ENCODE measurements around the gene KLHDC4.
"Not testable (repeated sequence)": the region's sequence is repeated elsewhere in the genome, so short reads cannot be mapped to it uniquely, and the experiment has no call there.

KLHDC4 gene

DNA sequence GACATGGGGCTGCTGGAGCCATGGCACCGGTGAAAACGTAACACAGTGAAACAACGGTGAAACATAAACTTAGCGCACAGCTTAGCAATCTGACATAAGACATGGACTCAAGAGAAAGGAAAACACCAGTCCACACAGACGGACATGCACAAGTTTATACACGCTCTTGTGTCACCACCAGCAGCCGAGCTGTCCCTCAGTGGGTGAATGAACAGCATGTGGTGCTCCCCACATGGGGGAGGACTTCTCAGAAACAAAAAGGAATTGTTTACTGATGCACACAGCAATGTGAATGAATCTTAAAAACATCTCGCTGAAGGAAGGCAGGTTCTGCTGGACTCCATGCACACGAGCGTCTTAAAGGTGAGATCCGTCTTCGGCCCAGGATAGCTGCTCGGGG is 34.2 kb downstream of the KLHDC4 start:
- peaks cover 28% of the 10 kb centered on the region for H3K4me1 ChIP-seq (ENCODE audit: low read depth, poor library complexity, severe bottlenecking)
- no peaks in the 10 kb centered on the region for H4K20me1 ChIP-seq (ENCODE audit: insufficient read depth)
- TF ChIP-seq, protein P1, sequence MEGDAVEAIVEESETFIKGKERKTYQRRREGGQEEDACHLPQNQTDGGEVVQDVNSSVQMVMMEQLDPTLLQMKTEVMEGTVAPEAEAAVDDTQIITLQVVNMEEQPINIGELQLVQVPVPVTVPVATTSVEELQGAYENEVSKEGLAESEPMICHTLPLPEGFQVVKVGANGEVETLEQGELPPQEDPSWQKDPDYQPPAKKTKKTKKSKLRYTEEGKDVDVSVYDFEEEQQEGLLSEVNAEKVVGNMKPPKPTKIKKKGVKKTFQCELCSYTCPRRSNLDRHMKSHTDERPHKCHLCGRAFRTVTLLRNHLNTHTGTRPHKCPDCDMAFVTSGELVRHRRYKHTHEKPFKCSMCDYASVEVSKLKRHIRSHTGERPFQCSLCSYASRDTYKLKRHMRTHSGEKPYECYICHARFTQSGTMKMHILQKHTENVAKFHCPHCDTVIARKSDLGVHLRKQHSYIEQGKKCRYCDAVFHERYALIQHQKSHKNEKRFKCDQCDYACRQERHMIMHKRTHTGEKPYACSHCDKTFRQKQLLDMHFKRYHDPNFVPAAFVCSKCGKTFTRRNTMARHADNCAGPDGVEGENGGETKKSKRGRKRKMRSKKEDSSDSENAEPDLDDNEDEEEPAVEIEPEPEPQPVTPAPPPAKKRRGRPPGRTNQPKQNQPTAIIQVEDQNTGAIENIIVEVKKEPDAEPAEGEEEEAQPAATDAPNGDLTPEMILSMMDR (conservative IDR thresholded peaks at IDR 0.05; ENCODE audit: low read depth, low read length), result no peak
- H3K36me3 ChIP-seq (ENCODE audit: insufficient read depth), result no peaks in the 10 kb centered on the region; the same call in 1 of the 2 replicates
- no peak overlapping the region for H3K27ac ChIP-seq
- H3K27me3 ChIP-seq (ENCODE audit: insufficient read depth, low read depth), result no peaks in the 10 kb centered on the region
- no peak overlapping the region for H3K9ac ChIP-seq
- H3K79me2 ChIP-seq (ENCODE audit: insufficient read depth, low read depth), result peaks cover 18% of the 10 kb centered on the region
- no peak overlapping the region for H3K4me3 ChIP-seq (IDR thresholded peaks at IDR 0.05; ENCODE audit: insufficient read depth, low read depth, low read length)
- no peak overlapping the region for H3K4me2 ChIP-seq
- H2AFZ ChIP-seq (ENCODE audit: low read depth), result no peak overlapping the region

DNA sequence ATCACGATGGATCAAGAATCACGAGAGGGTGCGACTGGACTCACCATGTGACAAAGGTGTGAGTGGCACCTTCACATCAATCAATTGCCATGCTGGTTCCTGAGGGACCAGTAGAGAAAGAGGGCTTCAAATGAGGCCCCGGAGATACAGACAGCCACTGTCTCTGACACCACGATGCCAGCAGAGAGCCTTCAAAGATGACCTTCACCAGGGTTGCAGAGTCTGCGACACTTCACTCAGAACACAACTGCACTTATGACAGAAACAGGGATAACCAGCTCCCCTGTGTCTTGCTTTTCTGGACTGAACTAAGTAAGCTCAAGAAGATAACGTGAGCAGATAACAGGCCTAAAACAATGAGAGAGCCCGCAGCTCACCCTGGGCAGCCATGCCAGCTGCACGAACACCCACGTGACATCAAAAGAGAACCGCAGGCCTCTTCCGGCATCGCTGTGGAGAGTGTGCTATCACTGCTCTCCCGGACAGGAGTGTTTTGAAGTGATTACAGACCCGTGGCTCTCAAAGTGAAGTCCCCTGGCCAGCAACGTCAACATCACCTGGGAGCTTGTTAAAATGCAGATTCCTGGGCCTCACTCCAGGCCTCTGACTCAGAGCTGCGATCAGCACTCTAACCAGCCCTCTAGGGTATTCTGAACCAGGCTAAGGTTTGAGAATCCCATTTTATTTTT is 36.4 kb downstream of the KLHDC4 start:
- no peaks in the 10 kb centered on the region; the same call in 1 of the 2 replicates for H3K36me3 ChIP-seq (ENCODE audit: insufficient read depth)

DNA sequence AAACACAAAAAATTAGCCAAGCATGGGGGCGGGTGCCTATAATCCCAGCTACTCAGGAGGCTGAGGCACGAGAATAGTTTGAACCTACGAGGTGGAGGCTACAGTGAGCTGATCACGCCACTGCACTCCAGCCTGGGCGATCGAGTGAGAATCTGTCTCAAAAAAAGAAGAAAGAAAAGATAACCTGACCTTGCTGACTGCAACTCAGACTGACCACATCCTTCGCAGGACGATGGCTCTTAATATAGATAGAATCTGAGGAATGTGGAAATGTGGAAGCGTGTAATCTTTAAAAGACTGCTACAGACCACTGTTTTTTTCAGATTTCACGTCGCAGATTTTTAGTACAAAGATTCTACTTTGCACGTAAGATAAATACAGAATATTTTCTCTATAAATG is 37.8 kb downstream of the KLHDC4 start:
- Histone ChIP-seq H3K4me3 (IDR thresholded peaks at IDR 0.05; ENCODE audit: insufficient read depth, low read depth, low read length) (no peak overlapping the region), H3K27ac (no peak overlapping the region), H4K20me1 (ENCODE audit: insufficient read depth) (no peaks in the 10 kb centered on the region), H3K36me3 (ENCODE audit: insufficient read depth) (no peaks in the 10 kb centered on the region; the same call in 1 of the 2 replicates), H3K4me1 (ENCODE audit: low read depth, poor library complexity, severe bottlenecking) (peaks cover 15% of the 10 kb centered on the region), H3K27me3 (ENCODE audit: insufficient read depth, low read depth) (no peaks in the 10 kb centered on the region), H3K4me2 (no peak overlapping the region), H3K79me2 (ENCODE audit: insufficient read depth, low read depth) (peaks cover 17% of the 10 kb centered on the region), H3K9ac (no peak overlapping the region), H2AFZ (ENCODE audit: low read depth) (no peak overlapping the region)
- TF ChIP-seq, protein P1 (conservative IDR thresholded peaks at IDR 0.05; ENCODE audit: low read depth, low read length), result no peak

More for the DNA sequence above, 36.4 kb downstream of the KLHDC4 start:
- peaks cover 15% of the 10 kb centered on the region for H3K79me2 ChIP-seq (ENCODE audit: insufficient read depth, low read depth)
- no peak overlapping the region for H3K27ac ChIP-seq
- H3K9ac ChIP-seq, result no peak overlapping the region
- no peak overlapping the region for H3K4me3 ChIP-seq (IDR thresholded peaks at IDR 0.05; ENCODE audit: insufficient read depth, low read depth, low read length)
- peaks cover 29% of the 10 kb centered on the region for H3K4me1 ChIP-seq (ENCODE audit: low read depth, poor library complexity, severe bottlenecking)
- no peaks in the 10 kb centered on the region for H3K27me3 ChIP-seq (ENCODE audit: insufficient read depth, low read depth)
- H3K4me2 ChIP-seq, result no peak overlapping the region
- H2AFZ ChIP-seq (ENCODE audit: low read depth), result no peak overlapping the region
- no peaks in the 10 kb centered on the region for H4K20me1 ChIP-seq (ENCODE audit: insufficient read depth)
- TF ChIP-seq, protein P1 (conservative IDR thresholded peaks at IDR 0.05; ENCODE audit: low read depth, low read length), result no peak

DNA sequence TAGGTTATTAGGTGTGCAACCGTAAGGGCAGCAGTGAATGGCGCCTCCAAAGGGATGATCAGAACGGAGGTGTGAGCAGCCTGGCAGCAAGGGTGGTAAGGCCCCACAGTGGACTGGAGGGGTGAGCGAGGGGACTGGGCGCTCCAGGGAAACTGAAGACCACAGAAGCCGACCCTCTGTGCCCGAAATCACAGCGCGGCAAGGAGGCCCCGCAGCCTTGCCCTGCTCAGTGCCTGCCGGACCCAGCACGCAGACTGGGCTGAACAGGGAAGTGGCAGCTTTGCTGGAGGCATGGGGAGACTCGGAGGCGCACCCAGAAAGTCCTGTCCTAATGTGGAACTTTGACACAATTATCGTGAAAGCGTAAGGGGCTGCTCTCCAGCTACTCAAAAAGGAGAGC is 38.4 kb downstream of the KLHDC4 start:
- no peak overlapping the region for H3K27ac ChIP-seq
- H3K4me1 ChIP-seq (ENCODE audit: low read depth, poor library complexity, severe bottlenecking), result peaks cover 8% of the 10 kb centered on the region

DNA sequence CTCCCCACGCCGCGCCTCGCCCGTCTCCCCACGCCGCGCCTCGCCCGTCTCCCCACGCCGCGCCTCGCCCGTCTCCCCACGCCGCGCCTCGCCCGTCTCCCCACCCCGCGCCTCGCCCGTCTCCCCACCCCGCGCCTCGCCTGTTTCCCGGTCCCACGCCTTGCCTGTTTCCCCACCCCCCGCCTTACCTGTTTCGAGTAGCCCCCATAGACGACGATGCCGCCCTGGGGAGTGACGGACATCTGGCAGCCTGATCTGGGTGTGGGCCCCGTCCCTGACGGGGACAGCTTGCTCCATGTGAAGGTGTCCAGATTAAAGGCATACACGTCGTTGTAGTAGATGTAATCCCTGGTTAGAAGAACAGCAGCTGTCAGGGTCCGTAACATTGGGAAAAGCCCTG is 39.2 kb downstream of the KLHDC4 start:
- H3K4me1 ChIP-seq (ENCODE audit: low read depth, poor library complexity, severe bottlenecking); H3K4me3 ChIP-seq (IDR thresholded peaks at IDR 0.05; ENCODE audit: insufficient read depth, low read depth, low read length); H3K27ac ChIP-seq; H3K4me2 ChIP-seq; H3K36me3 ChIP-seq (ENCODE audit: insufficient read depth); H3K9ac ChIP-seq; H2AFZ ChIP-seq (ENCODE audit: low read depth); H3K27me3 ChIP-seq (ENCODE audit: insufficient read depth, low read depth); H4K20me1 ChIP-seq (ENCODE audit: insufficient read depth): not testable (repeated sequence)
- H3K79me2 ChIP-seq (ENCODE audit: insufficient read depth, low read depth), result peaks cover 15% of the 10 kb centered on the region

More for the DNA sequence above, 38.4 kb downstream of the KLHDC4 start:
- Histone ChIP-seq H3K36me3 (ENCODE audit: insufficient read depth) (no peaks in the 10 kb centered on the region; the same call in 1 of the 2 replicates), H3K9ac (no peak overlapping the region), H4K20me1 (ENCODE audit: insufficient read depth) (no peaks in the 10 kb centered on the region), H3K79me2 (ENCODE audit: insufficient read depth, low read depth) (peaks cover 18% of the 10 kb centered on the region), H3K4me3 (IDR thresholded peaks at IDR 0.05; ENCODE audit: insufficient read depth, low read depth, low read length) (no peak overlapping the region), H3K27me3 (ENCODE audit: insufficient read depth, low read depth) (no peaks in the 10 kb centered on the region), H2AFZ (ENCODE audit: low read depth) (no peak overlapping the region), H3K4me2 (no peak overlapping the region)
- TF ChIP-seq, protein P1 (conservative IDR thresholded peaks at IDR 0.05; ENCODE audit: low read depth, low read length), result no peak

Measured in KMS-11 (cell line).